ENCODE measurements around the gene MGAT4A. TPM values are rescaled to one million over a fixed set of nuclear protein-coding genes. Genes with fewer than 3 reads are reported as not detected.

The MGAT4A gene
- total and polyA plus RNA-seq, 2 of the 8 experiments (the other 6 are each of a cell fraction or from before 2014, with no cell fraction given) = 1.4 to 7.7 TPM

- Histone ChIP-seq H2BK120ac (replicated peaks; ENCODE audit: low read depth, low read length) (no peak overlapping the region), H2AFZ (ENCODE audit: low read length) (no peak overlapping the region), H2AK5ac (ENCODE audit: low read depth, low read length) (no peak overlapping the region), H4K20me1 (replicated peaks in 1 of 2; ENCODE audit: control insufficient read depth in 1 of 2, insufficient read depth in 2 of 2, low read length in 2 of 2) (no peaks in the 10 kb centered on the region), H3K23ac (ENCODE audit: insufficient read length) (no peak overlapping the region), H3K23me2 (ENCODE audit: low read depth, low read length) (no peaks in the 10 kb centered on the region), H3K4me3 (ENCODE audit: extremely low read depth in 1 of 4, insufficient read depth in 2 of 4, low read depth in 3 of 4, low read length in 4 of 4) (no peak overlapping the region), H3K4me2 (ENCODE audit: insufficient read depth in 1 of 2, low read depth in 2 of 2, low read length in 2 of 2) (no peak overlapping the region), H4K5ac (ENCODE audit: insufficient read length, low read depth, low read length) (no peak overlapping the region), H3K9ac (replicated peaks in 1 of 4; ENCODE audit: extremely low read depth in 1 of 4, low read depth in 3 of 4, low read length in 3 of 4) (no peak overlapping the region), H2BK12ac (ENCODE audit: low read depth, low read length) (no peak overlapping the region), H2BK5ac (ENCODE audit: low read depth, low read length) (no peak overlapping the region), H3K4ac (replicated peaks; ENCODE audit: insufficient read length, low read depth, low read length) (no peak overlapping the region), H3K18ac (ENCODE audit: extremely low read depth, low read length) (no peak overlapping the region), H3K9me3 (ENCODE audit: insufficient read depth in 2 of 2, low read depth in 1 of 2, low read length in 1 of 2) (no peaks in the 10 kb centered on the region), H2BK20ac (ENCODE audit: low read length) (no peak overlapping the region), H3K79me1 (ENCODE audit: low read depth, low read length) (no peaks in the 10 kb centered on the region), H3K27me3 (replicated peaks in 1 of 4; ENCODE audit: control insufficient read depth in 3 of 4, extremely low read depth in 1 of 4, insufficient read depth in 3 of 4, low read length in 3 of 4) (no peaks in the 10 kb centered on the region), H3K36me3 (ENCODE audit: control insufficient read depth in 2 of 4, insufficient read depth in 4 of 4, low read length in 3 of 4) (no peaks in the 10 kb centered on the region), H3K27ac (ENCODE audit: low read depth, low read length) (no peak overlapping the region), H3K4me1 (replicated peaks in 1 of 4; ENCODE audit: control insufficient read depth in 3 of 4, insufficient read depth in 4 of 4, low read length in 3 of 4) (no peaks in the 10 kb centered on the region), H2BK15ac (ENCODE audit: low read length) (no peak overlapping the region), H4K91ac (replicated peaks; ENCODE audit: insufficient read length, low read length) (no peak overlapping the region), H4K8ac (ENCODE audit: extremely low read depth, insufficient read depth, low read length) (no peak overlapping the region), H3K79me2 (ENCODE audit: control insufficient read depth in 1 of 2, insufficient read depth in 2 of 2, low read length in 2 of 2) (no peaks in the 10 kb centered on the region), H3K56ac (replicated peaks; ENCODE audit: insufficient read length, low read depth, low read length) (no peak overlapping the region), H3K14ac (ENCODE audit: insufficient read length) (no peak overlapping the region)
- DNase-seq (ENCODE audit: low read depth in 1 of 2, low spot score in 2 of 2) (no peak), FAIRE-seq (no peak)
- POLR2A ChIA-PET (ENCODE audit: partially characterized antibody) = no interaction called here
- no peak for TF ChIP-seq KDM5A (IDR thresholded peaks at IDR 0.05; ENCODE audit: low read length)
- TF ChIP-seq RBBP5 (IDR thresholded peaks at IDR 0.05; ENCODE audit: borderline replicate concordance, low read depth, low read length) = no peak
- TF ChIP-seq SUZ12 (IDR thresholded peaks at IDR 0.05; ENCODE audit: low read length) = no peak
- no peak for TF ChIP-seq HDAC2 (IDR thresholded peaks at IDR 0.05; ENCODE audit: borderline replicate concordance in 1 of 2, low read depth in 2 of 2, low read length in 2 of 2)
- no peak for TF ChIP-seq BACH1 (IDR thresholded peaks at IDR 0.05; ENCODE audit: low read length)
- no peak for TF ChIP-seq KDM4A (IDR thresholded peaks at IDR 0.05; ENCODE audit: low read depth, low read length, severe bottlenecking)
- CTCF ChIA-PET (ENCODE audit: partially characterized antibody) = interaction anchor here (1.1 to 1.5 kb wide), 3 partner anchors 25 to 189 kb away, joined by 3 read pairs; no protein-coding TSS in a partner anchor
- 86% methylated on average over 5 of the region's 5 CpGs; no CpG with 5 or more reads in 1 of the 2 experiments for WGBS, 2 experiments (ENCODE audit: extremely low coverage in 1 of 2, insufficient coverage in 1 of 2, insufficient read length in 1 of 2, insufficient replicate concordance in 2 of 2, low coverage in 1 of 2, low lambda C conversion rate in 2 of 2, missing lambda C conversion rate in 1 of 2)
Observed at GRCh38 chr2:98647636-98648035, 83.3 kb downstream of the MGAT4A start.

All from H1 (cell line).